ENCODE measurements around the gene TFPI.
"Not testable (repeated sequence)": the region's sequence is repeated elsewhere in the genome, so short reads cannot be mapped to it uniquely, and the experiment has no call there.

The TFPI gene

DNA sequence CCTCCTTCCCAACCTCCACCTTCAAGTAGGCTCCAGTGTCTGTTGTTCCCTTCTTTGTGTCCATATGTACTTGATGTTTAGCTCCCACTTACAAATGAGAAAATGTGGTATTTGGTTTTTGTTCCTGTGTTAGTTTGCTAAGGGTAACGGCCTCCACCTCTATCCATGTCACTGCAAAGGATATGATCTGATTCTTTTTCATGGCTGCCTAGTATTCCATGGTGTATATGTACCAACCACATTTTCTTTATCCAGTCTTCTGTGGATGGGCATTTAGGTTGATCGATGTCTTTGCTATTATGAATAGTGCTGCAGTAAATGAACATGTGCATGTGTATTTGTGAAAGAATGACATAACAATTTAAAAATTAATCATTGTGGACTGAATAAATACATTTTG lies 19.5 kb upstream of the TFPI start:
- Histone ChIP-seq H4K20me1 (ENCODE audit: insufficient read depth) (no peaks in the 10 kb centered on the region), H3K27me3 (ENCODE audit: insufficient read depth, low read depth) (no peaks in the 10 kb centered on the region), H3K4me3 (IDR thresholded peaks at IDR 0.05; ENCODE audit: insufficient read depth, low read depth, low read length) (no peak overlapping the region), H3K36me3 (ENCODE audit: insufficient read depth) (no peaks in the 10 kb centered on the region), H3K4me2 (no peak overlapping the region), H3K4me1 (ENCODE audit: low read depth, poor library complexity, severe bottlenecking) (no peaks in the 10 kb centered on the region), H3K27ac (no peak overlapping the region), H3K9ac (no peak overlapping the region), H3K79me2 (ENCODE audit: insufficient read depth, low read depth) (no peaks in the 10 kb centered on the region), H2AFZ (ENCODE audit: low read depth) (no peak overlapping the region)
- TF ChIP-seq, protein P1, sequence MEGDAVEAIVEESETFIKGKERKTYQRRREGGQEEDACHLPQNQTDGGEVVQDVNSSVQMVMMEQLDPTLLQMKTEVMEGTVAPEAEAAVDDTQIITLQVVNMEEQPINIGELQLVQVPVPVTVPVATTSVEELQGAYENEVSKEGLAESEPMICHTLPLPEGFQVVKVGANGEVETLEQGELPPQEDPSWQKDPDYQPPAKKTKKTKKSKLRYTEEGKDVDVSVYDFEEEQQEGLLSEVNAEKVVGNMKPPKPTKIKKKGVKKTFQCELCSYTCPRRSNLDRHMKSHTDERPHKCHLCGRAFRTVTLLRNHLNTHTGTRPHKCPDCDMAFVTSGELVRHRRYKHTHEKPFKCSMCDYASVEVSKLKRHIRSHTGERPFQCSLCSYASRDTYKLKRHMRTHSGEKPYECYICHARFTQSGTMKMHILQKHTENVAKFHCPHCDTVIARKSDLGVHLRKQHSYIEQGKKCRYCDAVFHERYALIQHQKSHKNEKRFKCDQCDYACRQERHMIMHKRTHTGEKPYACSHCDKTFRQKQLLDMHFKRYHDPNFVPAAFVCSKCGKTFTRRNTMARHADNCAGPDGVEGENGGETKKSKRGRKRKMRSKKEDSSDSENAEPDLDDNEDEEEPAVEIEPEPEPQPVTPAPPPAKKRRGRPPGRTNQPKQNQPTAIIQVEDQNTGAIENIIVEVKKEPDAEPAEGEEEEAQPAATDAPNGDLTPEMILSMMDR (conservative IDR thresholded peaks at IDR 0.05; ENCODE audit: low read depth, low read length): no peak

DNA sequence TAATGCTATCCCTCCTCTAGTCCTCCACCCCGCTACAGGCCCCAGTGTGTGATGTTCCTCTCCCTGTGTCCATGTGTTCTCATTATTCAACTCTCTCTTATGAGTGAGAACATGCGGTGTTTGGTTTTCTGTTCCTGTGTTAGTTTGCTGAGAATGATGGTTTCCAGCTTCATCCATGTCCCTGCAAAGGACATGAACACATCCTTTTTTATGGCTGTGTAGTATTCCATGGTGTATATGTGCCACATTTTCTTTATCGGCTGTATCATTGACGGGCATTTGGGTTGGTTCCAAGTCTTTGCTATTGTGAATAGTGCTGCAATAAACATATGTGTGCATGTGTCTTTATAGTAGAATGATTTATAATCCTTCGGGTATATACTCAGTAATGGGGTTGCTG lies 17.8 kb upstream of the TFPI start:
- not testable (repeated sequence) for H3K36me3 ChIP-seq (ENCODE audit: insufficient read depth); H4K20me1 ChIP-seq (ENCODE audit: insufficient read depth); H3K4me1 ChIP-seq (ENCODE audit: low read depth, poor library complexity, severe bottlenecking); H3K79me2 ChIP-seq (ENCODE audit: insufficient read depth, low read depth); H3K4me2 ChIP-seq; H2AFZ ChIP-seq (ENCODE audit: low read depth); H3K27ac ChIP-seq; H3K9ac ChIP-seq; H3K27me3 ChIP-seq (ENCODE audit: insufficient read depth, low read depth); H3K4me3 ChIP-seq (IDR thresholded peaks at IDR 0.05; ENCODE audit: insufficient read depth, low read depth, low read length)

DNA sequence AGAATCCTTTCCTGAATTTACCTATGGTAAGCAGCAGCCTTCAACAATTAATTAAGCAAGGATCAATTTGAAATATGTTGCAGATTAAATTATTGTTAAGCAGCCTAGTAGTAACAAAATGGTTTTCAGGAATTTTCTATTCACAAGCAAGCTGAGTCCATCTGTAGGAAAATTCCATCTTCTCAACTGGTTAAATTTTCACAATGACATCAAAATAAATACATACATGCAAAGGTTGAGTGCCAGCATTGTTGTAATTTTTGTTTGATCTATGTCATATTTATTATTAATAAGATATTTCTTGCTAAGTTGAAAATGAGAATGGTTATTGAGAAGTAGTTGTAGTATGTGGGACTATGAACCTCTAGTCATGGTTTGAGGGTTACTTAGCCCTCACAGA lies 15.3 kb upstream of the TFPI start:
- TF ChIP-seq, protein P1 (conservative IDR thresholded peaks at IDR 0.05; ENCODE audit: low read depth, low read length): no peak

DNA sequence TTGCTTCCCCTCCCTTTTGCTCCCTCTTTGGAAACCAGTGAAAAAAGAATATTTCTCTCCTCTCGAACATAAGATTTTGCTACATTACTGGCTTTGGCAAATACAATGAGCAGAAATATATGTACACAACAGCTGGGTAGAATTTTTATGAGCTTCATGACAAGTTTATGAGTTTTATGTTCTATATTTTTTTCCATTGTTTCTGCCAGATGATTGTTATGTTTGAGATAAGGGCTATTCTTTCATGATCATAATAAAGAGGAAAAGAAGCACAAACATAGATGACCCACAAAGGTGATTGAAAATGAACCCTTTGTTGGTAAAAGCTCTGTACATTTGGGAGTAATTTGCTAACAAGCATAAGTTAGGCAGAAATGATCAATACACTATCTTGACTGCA lies 14.8 kb upstream of the TFPI start:
- Histone ChIP-seq H3K4me1 (ENCODE audit: low read depth, poor library complexity, severe bottlenecking) (no peaks in the 10 kb centered on the region), H3K79me2 (ENCODE audit: insufficient read depth, low read depth) (no peaks in the 10 kb centered on the region), H2AFZ (ENCODE audit: low read depth) (no peak overlapping the region), H3K36me3 (ENCODE audit: insufficient read depth) (no peaks in the 10 kb centered on the region), H3K27me3 (ENCODE audit: insufficient read depth, low read depth) (no peaks in the 10 kb centered on the region), H3K4me2 (no peak overlapping the region), H4K20me1 (ENCODE audit: insufficient read depth) (no peaks in the 10 kb centered on the region), H3K4me3 (IDR thresholded peaks at IDR 0.05; ENCODE audit: insufficient read depth, low read depth, low read length) (no peak overlapping the region), H3K27ac (no peak overlapping the region), H3K9ac (no peak overlapping the region)
- TF ChIP-seq, protein P1 (conservative IDR thresholded peaks at IDR 0.05; ENCODE audit: low read depth, low read length): no peak

More for the DNA sequence above, 15.3 kb upstream of the TFPI start:
- H3K36me3 ChIP-seq (ENCODE audit: insufficient read depth): no peaks in the 10 kb centered on the region
- H3K27me3 ChIP-seq (ENCODE audit: insufficient read depth, low read depth): no peaks in the 10 kb centered on the region
- H4K20me1 ChIP-seq (ENCODE audit: insufficient read depth): no peaks in the 10 kb centered on the region
- no peak overlapping the region for H3K4me2 ChIP-seq
- H2AFZ ChIP-seq (ENCODE audit: low read depth): no peak overlapping the region
- no peaks in the 10 kb centered on the region for H3K79me2 ChIP-seq (ENCODE audit: insufficient read depth, low read depth)
- H3K4me1 ChIP-seq (ENCODE audit: low read depth, poor library complexity, severe bottlenecking): no peaks in the 10 kb centered on the region
- no peak overlapping the region for H3K9ac ChIP-seq
- H3K27ac ChIP-seq: no peak overlapping the region
- H3K4me3 ChIP-seq (IDR thresholded peaks at IDR 0.05; ENCODE audit: insufficient read depth, low read depth, low read length): no peak overlapping the region

DNA sequence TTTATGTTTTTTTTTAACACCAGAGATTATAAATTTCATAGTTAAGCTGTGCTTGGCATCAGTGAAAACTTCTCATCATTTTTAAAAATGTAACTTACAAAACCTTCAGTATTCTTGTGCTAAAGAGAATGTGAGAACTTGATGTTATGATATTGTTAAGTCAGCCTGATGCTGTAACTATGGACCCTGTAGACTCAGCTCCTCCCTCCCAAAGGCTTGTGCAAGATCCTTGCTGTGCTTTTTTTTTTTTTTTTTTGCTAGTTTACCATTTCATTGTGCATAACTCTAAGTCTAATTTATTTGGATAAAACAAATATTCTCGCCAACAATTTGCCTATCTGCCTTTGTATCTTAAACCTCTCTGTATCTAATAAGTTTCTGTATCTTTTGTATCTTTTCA lies 12.9 kb upstream of the TFPI start:
- Histone ChIP-seq H3K4me3 (IDR thresholded peaks at IDR 0.05; ENCODE audit: insufficient read depth, low read depth, low read length) (no peak overlapping the region), H3K27ac (no peak overlapping the region), H3K27me3 (ENCODE audit: insufficient read depth, low read depth) (no peaks in the 10 kb centered on the region), H3K9ac (no peak overlapping the region), H3K79me2 (ENCODE audit: insufficient read depth, low read depth) (no peaks in the 10 kb centered on the region), H3K4me2 (no peak overlapping the region), H3K4me1 (ENCODE audit: low read depth, poor library complexity, severe bottlenecking) (no peaks in the 10 kb centered on the region), H3K36me3 (ENCODE audit: insufficient read depth) (no peaks in the 10 kb centered on the region), H2AFZ (ENCODE audit: low read depth) (no peak overlapping the region), H4K20me1 (ENCODE audit: insufficient read depth) (no peaks in the 10 kb centered on the region)
- TF ChIP-seq, protein P1 (conservative IDR thresholded peaks at IDR 0.05; ENCODE audit: low read depth, low read length): no peak
